NCI-H1048 (cell line): Measurements from ENCODE around the gene CEP164.

Source experiments
- DNase-seq: peaks from one replicate; lab custom pipeline; 2025; lab: John Stamatoyannopoulos, UW

The CEP164 gene

DNA sequence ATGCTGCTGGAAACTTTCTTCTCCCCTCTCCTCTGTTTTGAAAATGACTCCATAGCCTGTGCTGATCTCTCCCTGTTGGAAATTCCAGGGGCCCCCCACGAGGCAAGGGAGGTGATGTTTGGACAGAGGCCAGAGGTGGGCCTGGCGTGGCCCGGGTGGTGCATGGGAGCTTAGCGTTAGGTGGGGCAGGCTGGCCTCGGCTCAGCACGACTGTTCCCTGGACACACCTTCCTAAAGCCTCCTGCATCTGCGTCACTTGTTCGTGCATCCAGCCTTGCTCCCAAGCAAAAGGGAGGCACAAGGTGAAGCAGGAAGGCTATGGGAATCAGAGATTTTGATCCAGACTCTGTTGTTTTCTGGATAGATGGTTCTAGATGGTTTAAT lies 135.2 kb downstream of the CEP164 start:
- DNase-seq = no peak
